ENCODE results near the gene SCNN1A. TPM values are rescaled to one million over a fixed set of nuclear protein-coding genes. Genes with fewer than 3 reads are reported as not detected.

The SCNN1A gene
- total RNA-seq, 1 experiment from 2014 or later, result 17.1 TPM

- Histone ChIP-seq H3K9me3 (ENCODE audit: control insufficient read depth, insufficient read depth, low read depth, low read length) (no peaks in the 10 kb centered on the region), H3K36me3 (ENCODE audit: control insufficient read depth, insufficient read depth, low read length) (no peaks in the 10 kb centered on the region), H3K27ac (ENCODE audit: low read length) (no peak overlapping the region), H3K4me3 (ENCODE audit: low read depth in 2 of 2, low read length in 2 of 2) (no peak overlapping the region), H3K4me1 (ENCODE audit: control insufficient read depth, insufficient read depth, low read length) (peaks cover 6% of the 10 kb centered on the region), H3K27me3 (ENCODE audit: control insufficient read depth, insufficient read depth, low read length) (no peaks in the 10 kb centered on the region)
- intact Hi-C loops (cut with micrococcal nuclease; ENCODE audit: unreplicated experiment), result no loop called here
- ChIA-PET CTCF (no interaction called here), POLR2A (no interaction called here)
- ATAC-seq (no peak), DNase-seq (ENCODE audit: low read depth, low spot score) (no peak)
- TF ChIP-seq REST (IDR thresholded peaks at IDR 0.05; ENCODE audit: insufficient read depth in 1 of 2, low read depth in 2 of 2, low read length in 1 of 2), result no peak
- TF ChIP-seq SIN3A (IDR thresholded peaks at IDR 0.05; ENCODE audit: borderline replicate concordance, insufficient read depth, low read depth, low read length), result no peak
- no peak for TF ChIP-seq CTCF (IDR thresholded peaks at IDR 0.05)
- TF ChIP-seq POLR2AphosphoS5 (IDR thresholded peaks at IDR 0.05; ENCODE audit: low read depth, low read length), result no peak
- no peak for TF ChIP-seq TCF7L2 (IDR thresholded peaks at IDR 0.05; ENCODE audit: low read depth, low read length)
- no TSS peak for BruUV-seq (replicated peaks)
- in situ Hi-C loops (cut with HindIII; ENCODE audit: low pct_unique_long_range_greater_than_20kb, low sequenced_read_pairs), result no loop called here
Observed at GRCh38 chr12:6360080-6360571, 15.2 kb downstream of the SCNN1A start.

- BruUV-seq (replicated peaks), result no TSS peak
- no peak overlapping the region for H3K4me3 ChIP-seq (ENCODE audit: low read depth in 2 of 2, low read length in 2 of 2)
- ChIA-PET POLR2A (interaction anchor here (0.7 kb wide), 1 partner anchor 174 kb away, joined by 11 read pairs; no protein-coding TSS in a partner anchor), CTCF (no interaction called here)
- in situ Hi-C loops (cut with HindIII; ENCODE audit: low pct_unique_long_range_greater_than_20kb, low sequenced_read_pairs), result no loop called here
- peaks cover 6% of the 10 kb centered on the region for H3K4me1 ChIP-seq (ENCODE audit: control insufficient read depth, insufficient read depth, low read length)
- H3K27me3 ChIP-seq (ENCODE audit: control insufficient read depth, insufficient read depth, low read length), result no peaks in the 10 kb centered on the region
- no peak for ATAC-seq
- no peak for TF ChIP-seq SIN3A (IDR thresholded peaks at IDR 0.05; ENCODE audit: borderline replicate concordance, insufficient read depth, low read depth, low read length)
- TF ChIP-seq POLR2AphosphoS5 (IDR thresholded peaks at IDR 0.05; ENCODE audit: low read depth, low read length), result no peak
- no peak for TF ChIP-seq REST (IDR thresholded peaks at IDR 0.05; ENCODE audit: insufficient read depth in 1 of 2, low read depth in 2 of 2, low read length in 1 of 2)
- no peak for TF ChIP-seq CTCF (IDR thresholded peaks at IDR 0.05)
- no peak for TF ChIP-seq TCF7L2 (IDR thresholded peaks at IDR 0.05; ENCODE audit: low read depth, low read length)
- intact Hi-C loops (cut with micrococcal nuclease; ENCODE audit: unreplicated experiment), result no loop called here
- no peak for DNase-seq (ENCODE audit: low read depth, low spot score)
- H3K36me3 ChIP-seq (ENCODE audit: control insufficient read depth, insufficient read depth, low read length), result no peaks in the 10 kb centered on the region
- H3K9me3 ChIP-seq (ENCODE audit: control insufficient read depth, insufficient read depth, low read depth, low read length), result no peaks in the 10 kb centered on the region
- H3K27ac ChIP-seq (ENCODE audit: low read length), result no peak overlapping the region
Observed at GRCh38 chr12:6358881-6359280, 16.5 kb downstream of the SCNN1A start.
